ENCODE results near the gene TRIM54.

DNA sequence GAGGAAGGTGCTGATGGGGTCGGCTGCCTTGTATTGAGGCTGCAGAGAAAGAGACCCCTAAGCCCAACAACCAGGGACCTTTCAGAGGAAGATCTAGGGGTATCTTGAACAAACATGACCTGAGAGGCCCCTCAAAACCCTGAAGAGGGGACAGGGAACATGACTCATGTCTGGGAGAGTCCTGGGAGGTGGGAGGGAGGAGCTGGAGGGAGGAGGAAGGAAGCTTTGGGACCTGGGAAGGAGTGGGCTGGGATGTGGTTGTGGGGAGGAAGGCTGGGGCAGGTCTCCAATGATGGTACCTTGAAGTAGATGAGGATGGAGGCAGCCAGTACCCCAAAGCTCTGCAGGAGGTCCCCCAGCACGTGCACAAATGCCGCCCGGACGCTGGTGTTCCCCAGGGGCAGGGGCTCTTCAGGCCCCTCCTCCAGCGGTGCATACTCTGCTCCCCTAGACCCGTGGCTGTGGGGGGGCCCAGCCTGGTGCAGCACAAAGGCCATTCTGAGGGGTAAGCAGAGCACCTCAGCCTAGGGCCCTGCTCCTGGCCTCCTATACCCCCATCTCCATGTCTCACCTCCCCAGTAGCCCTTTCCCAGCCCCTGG is 25.3 kb upstream of the TRIM54 start:
- no peak for TF ChIP-seq EP300 (IDR thresholded peaks at IDR 0.05)
- TF ChIP-seq, protein P1, sequence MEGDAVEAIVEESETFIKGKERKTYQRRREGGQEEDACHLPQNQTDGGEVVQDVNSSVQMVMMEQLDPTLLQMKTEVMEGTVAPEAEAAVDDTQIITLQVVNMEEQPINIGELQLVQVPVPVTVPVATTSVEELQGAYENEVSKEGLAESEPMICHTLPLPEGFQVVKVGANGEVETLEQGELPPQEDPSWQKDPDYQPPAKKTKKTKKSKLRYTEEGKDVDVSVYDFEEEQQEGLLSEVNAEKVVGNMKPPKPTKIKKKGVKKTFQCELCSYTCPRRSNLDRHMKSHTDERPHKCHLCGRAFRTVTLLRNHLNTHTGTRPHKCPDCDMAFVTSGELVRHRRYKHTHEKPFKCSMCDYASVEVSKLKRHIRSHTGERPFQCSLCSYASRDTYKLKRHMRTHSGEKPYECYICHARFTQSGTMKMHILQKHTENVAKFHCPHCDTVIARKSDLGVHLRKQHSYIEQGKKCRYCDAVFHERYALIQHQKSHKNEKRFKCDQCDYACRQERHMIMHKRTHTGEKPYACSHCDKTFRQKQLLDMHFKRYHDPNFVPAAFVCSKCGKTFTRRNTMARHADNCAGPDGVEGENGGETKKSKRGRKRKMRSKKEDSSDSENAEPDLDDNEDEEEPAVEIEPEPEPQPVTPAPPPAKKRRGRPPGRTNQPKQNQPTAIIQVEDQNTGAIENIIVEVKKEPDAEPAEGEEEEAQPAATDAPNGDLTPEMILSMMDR (IDR thresholded peaks at IDR 0.05): no peak
- TF ChIP-seq POLR2A (IDR thresholded peaks at IDR 0.05): no peak

Measured in tibial nerve (tissue), 4 donors.